Large intestine (tissue), 3 donors: ENCODE data around the gene NOP9. TPM values are rescaled to one million over a fixed set of nuclear protein-coding genes. Genes with fewer than 3 reads are reported as not detected.

ENCODE experiments used
- DNase-seq, 2 donors: peaks; one replicate each; pipeline versions ENCODE4 v3.0.0 to v3.0.0-alpha.2; 2013
- H3K27ac ChIP-seq: one replicate; pipeline ENCODE4 v1.5.1; 2013; ENCODE audit warnings: low read length
- H3K27me3 ChIP-seq: 2 replicates; pipeline ENCODE4 v1.6.1; 2013; ENCODE audit warnings: low read length; ENCODE audit not compliant: control insufficient read depth, insufficient read depth
- H3K36me3 ChIP-seq: 2 replicates; pipeline ENCODE4 v1.6.1; 2013; ENCODE audit warnings: low read length; ENCODE audit not compliant: control insufficient read depth, insufficient read depth
- H3K4me1 ChIP-seq: one replicate; pipeline ENCODE4 v1.6.1; 2013; ENCODE audit warnings: low read length; ENCODE audit not compliant: control insufficient read depth, insufficient read depth
- H3K4me3 ChIP-seq: one replicate; pipeline ENCODE4 v1.5.1; 2013; ENCODE audit warnings: low read length
- H3K9me3 ChIP-seq: one replicate; pipeline ENCODE4 v1.6.1; 2013; ENCODE audit warnings: mild to moderate bottlenecking, low read depth, low read length, moderate library complexity; ENCODE audit not compliant: control insufficient read depth
- WGBS: methylation state at CpG from one replicate; pipeline ENCODE4 v1.1.5; 2013; ENCODE audit warnings: low lambda C conversion rate; ENCODE audit not compliant: insufficient coverage; 5-methylcytosine and 5-hydroxymethylcytosine counted together
- polyA plus RNA-seq: library from polyadenylated mRNA; unstranded; fragments of 120-200 nt; gene quantifications from one replicate; pipeline ENCODE4 v1.2.1, GENCODE V29; 2013

The NOP9 gene
- polyA plus RNA-seq, 1 donor, result 20.9 TPM

DNA sequence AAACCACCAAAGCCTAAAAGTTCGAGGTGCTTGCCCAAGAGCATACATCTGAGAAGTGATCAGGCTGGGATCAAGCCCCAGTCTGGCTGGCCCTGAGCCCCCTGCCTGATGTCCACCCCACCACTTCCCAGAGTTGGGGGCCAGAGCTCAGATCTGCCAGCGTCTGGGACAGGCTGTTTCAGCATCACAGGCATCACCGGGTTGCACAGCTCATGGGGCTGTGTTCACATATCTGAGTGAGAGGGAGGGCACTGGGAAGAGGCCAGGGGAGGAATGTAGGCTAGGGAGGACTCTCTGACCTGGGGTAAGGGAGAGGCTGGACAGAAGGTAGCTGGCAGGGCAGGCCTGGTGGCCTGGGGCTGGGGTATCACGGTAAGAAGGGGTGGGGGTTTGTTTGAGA, 42.7 kb upstream of the NOP9 start:
- Histone ChIP-seq H3K4me1 (peaks cover 11% of the 10 kb centered on the region), H3K27ac (no peak overlapping the region), H3K36me3 (peaks cover 5% of the 10 kb centered on the region), H3K4me3 (no peak overlapping the region), H3K27me3 (no peaks in the 10 kb centered on the region), H3K9me3 (no peaks in the 10 kb centered on the region)
- no peak for DNase-seq
- no CpG with 5 or more reads among the region's 4 CpGs for WGBS

DNA sequence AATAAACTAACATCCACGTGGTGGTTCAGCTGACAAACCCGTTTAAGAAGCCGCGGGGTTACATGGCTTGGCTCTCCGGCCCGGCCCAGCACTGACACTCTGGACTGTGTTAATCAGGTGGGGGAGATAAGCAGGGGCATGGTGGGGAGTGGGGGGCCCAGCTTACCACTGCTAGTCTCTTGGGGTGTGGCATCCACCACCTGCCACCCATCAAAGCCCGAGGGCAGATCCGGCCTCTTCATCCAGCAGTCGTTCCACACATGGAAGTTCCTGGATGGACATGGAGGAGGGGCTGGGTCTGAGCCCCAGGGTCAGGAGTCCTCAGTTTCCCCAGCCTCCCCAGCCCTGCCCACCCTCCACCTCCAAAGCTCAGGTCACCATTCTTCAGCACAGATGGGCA, 41.5 kb upstream of the NOP9 start:
- no CpG with 5 or more reads among the region's 9 CpGs for WGBS

DNA sequence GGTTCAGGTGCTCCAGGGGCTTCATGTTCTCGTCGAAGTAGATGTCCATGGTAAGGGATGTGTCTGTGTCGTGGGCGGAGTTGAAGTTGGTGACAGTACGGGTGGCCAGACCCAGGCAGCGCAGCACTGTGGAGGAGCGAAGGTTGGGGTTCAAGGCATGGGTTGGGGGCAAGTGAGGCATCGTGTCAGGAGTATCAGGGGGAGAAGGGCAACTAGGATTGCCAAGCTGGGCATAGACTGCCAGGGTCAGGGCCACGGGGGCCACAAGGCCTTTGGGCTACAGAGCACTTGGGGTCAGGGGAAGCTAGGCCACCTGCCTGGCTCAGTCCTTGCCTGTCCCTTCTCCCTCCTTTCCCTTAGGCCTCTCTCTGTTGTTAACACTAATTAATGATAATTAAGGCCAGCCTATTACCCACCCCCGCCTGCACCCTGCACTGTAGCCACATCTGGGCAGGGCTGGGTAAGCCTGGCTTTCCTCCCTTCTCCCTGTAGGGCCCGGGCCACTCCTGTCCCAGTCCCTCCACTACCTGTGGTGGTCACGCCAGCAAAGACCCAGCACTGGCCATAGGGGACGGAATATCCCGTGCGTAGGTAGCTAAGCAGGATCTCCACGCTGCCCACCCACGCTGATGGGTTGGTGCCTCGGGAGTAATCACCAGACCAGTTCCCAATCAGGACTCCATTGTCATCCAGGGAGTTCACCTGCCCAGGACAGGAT, 40.9 kb upstream of the NOP9 start:
- no CpG with 5 or more reads among the region's 18 CpGs for WGBS
- no peak for DNase-seq
- peaks cover 5% of the 10 kb centered on the region for H3K36me3 ChIP-seq
- H3K9me3 ChIP-seq, result no peaks in the 10 kb centered on the region
- no peaks in the 10 kb centered on the region for H3K27me3 ChIP-seq
- no peak overlapping the region for H3K27ac ChIP-seq
- no peaks in the 10 kb centered on the region for H3K4me1 ChIP-seq
- H3K4me3 ChIP-seq, result no peak overlapping the region

More for the DNA sequence above, 41.5 kb upstream of the NOP9 start:
- Histone ChIP-seq H3K36me3 (peaks cover 5% of the 10 kb centered on the region), H3K4me3 (no peak overlapping the region), H3K27ac (no peak overlapping the region), H3K9me3 (no peaks in the 10 kb centered on the region), H3K27me3 (no peaks in the 10 kb centered on the region), H3K4me1 (no peaks in the 10 kb centered on the region)
- peak in 1 of 2 donors; percentile 42 for DNase-seq

- DNase-seq, result no peak
- no peak overlapping the region for H3K27ac ChIP-seq
- H3K9me3 ChIP-seq, result no peaks in the 10 kb centered on the region
- H3K27me3 ChIP-seq, result no peaks in the 10 kb centered on the region
- 94% methylated on average over 3 of the region's 16 CpGs for WGBS
- peaks cover 3% of the 10 kb centered on the region for H3K36me3 ChIP-seq
- H3K4me3 ChIP-seq, result no peak overlapping the region
- no peaks in the 10 kb centered on the region for H3K4me1 ChIP-seq
Observed at GRCh38 chr14:24259282-24260025, 40.2 kb upstream of the NOP9 start.

DNA sequence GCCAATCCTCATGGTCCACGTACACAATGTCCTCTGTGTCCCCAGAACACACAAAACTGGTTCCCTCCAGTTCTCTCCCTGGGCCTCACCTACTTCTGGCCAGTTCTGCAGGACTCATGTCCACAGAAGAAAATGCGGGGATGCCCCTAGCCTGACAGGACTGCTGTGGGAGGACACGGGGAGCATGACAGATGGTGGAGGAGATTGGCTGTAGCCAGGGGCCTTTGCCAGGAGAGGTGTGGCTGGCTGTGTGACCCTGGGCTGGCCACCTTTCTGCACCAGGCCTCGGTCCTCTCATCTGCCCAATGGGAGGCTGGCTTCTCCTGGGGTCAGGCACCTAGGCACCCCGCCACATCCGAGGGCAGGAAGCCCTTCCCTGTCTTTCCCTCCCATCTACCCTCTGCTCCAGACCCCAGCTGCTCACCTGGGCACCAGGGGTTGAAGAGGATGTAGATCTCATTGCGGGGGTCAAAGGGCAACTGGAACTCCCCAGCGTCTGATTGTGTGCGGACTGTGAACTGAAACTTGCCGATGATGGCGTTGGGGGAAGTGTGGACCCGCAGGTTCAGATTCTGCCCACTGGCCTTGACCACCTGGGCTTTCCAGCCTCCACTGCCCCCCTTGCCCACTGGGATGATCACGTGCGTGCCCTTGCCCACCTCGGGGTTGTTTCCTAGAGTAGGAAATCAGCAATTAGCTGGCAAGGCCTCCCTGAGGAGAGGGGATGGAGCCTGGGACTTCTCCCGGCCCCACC, 39.4 kb upstream of the NOP9 start:
- H3K9me3 ChIP-seq, result no peaks in the 10 kb centered on the region
- H3K4me1 ChIP-seq, result no peaks in the 10 kb centered on the region
- H3K27me3 ChIP-seq, result no peaks in the 10 kb centered on the region
- no peak overlapping the region for H3K27ac ChIP-seq
- H3K4me3 ChIP-seq, result no peak overlapping the region
- WGBS, result no CpG with 5 or more reads among the region's 16 CpGs
- H3K36me3 ChIP-seq, result peaks cover 2% of the 10 kb centered on the region
- DNase-seq, result no peak

DNA sequence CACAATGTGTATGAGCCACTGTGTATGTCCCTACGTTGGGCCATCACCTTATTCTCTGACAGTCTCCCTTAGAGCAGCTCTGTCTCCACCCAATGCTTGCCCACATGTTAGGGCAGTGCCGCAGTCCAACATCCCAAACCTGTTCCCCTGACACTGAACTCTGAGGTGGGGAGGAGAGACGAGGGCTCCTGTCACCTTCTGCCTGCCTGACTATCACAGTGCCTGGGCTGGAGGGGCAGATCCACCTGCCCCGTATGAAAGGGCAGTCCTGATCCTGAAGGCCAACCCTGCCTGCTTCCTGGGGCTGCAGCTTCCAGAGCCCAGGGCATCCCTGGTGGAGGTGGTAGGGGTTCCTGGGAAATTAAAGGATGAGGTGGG, 38.9 kb upstream of the NOP9 start:
- no peak overlapping the region for H3K27ac ChIP-seq
- H3K9me3 ChIP-seq, result no peaks in the 10 kb centered on the region
- no peaks in the 10 kb centered on the region for H3K27me3 ChIP-seq
- WGBS, result no CpG with 5 or more reads among the region's 4 CpGs
- H3K4me3 ChIP-seq, result no peak overlapping the region
- DNase-seq, result no peak
- no peaks in the 10 kb centered on the region for H3K4me1 ChIP-seq
- peaks cover 3% of the 10 kb centered on the region for H3K36me3 ChIP-seq

- H3K27me3 ChIP-seq, result no peaks in the 10 kb centered on the region
- DNase-seq, result no peak
- H3K9me3 ChIP-seq, result no peaks in the 10 kb centered on the region
Observed at GRCh38 chr14:24261256-24261968, 38.2 kb upstream of the NOP9 start.

DNA sequence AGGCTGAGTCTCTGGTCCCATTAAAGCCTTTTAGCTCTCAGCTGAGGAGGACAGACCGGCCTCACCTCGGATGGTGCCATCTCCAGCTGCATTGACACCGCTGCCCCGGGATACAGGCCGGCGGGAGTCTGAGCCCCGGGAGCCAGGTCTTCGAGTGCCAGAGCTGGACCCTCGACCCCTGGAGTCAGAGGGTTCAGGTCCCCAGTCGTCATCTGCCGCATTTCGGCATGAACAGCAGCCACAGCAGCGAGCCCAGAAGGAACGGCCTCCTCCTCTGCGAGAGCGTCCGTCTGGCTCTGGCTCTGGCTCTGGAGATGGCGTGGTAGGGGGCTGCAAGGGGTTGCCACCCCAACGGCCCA, 37.7 kb upstream of the NOP9 start:
- Histone ChIP-seq H3K9me3 (no peaks in the 10 kb centered on the region), H3K4me3 (no peak overlapping the region), H3K27me3 (no peaks in the 10 kb centered on the region), H3K4me1 (no peaks in the 10 kb centered on the region), H3K36me3 (peaks cover 13% of the 10 kb centered on the region), H3K27ac (no peak overlapping the region)
- no CpG with 5 or more reads among the region's 19 CpGs for WGBS
- DNase-seq, result no peak

More at GRCh38 chr14:24261256-24261968, 38.2 kb upstream of the NOP9 start:
- no CpG with 5 or more reads among the region's 20 CpGs for WGBS
- Histone ChIP-seq H3K4me3 (no peak overlapping the region), H3K36me3 (peaks cover 7% of the 10 kb centered on the region), H3K4me1 (no peaks in the 10 kb centered on the region), H3K27ac (no peak overlapping the region)

GRCh38 chr14:24262821-24263733, 36.6 kb upstream of the NOP9 start, which contains the start of gene TGM1:
TSS of gene TGM1 (minus strand) at chr14:24263177. CDS start at chr14:24262352, 825 bp downstream.
- H3K27me3 ChIP-seq, result no peaks in the 10 kb centered on the region
- no CpG with 5 or more reads among the region's 14 CpGs for WGBS
- no peaks in the 10 kb centered on the region for H3K4me1 ChIP-seq
- H3K4me3 ChIP-seq, result no peak within 1 kb of the TSS
- no peak within 1 kb of the TSS for H3K27ac ChIP-seq
- peaks cover 22% of the 10 kb centered on the region for H3K36me3 ChIP-seq
- no peak for DNase-seq
- no peaks in the 10 kb centered on the region for H3K9me3 ChIP-seq
